K562 (cell line): ENCODE measurements around the gene AKIRIN1. TPM values are rescaled to one million over a fixed set of nuclear protein-coding genes. Genes with fewer than 3 reads are reported as not detected.

Experiments
- AFF1 ChIP-seq, 2 experiments: fragments of 450-650 bp; IDR thresholded peaks; 2 replicates each; pipeline ENCODE4 v1.6.1; 2018; ENCODE audit warnings: mild to moderate bottlenecking in 2 of 2, low read depth in 1 of 2; ENCODE audit not compliant: partially characterized antibody in 2 of 2
- BRD9 ChIP-seq: fragments of 450-650 bp; IDR thresholded peaks from 2 replicates; pipeline ENCODE4 v1.6.1; 2018; ENCODE audit warnings: low read depth; ENCODE audit not compliant: partially characterized antibody
- CBFA2T3 ChIP-seq: fragments of 450-650 bp; IDR thresholded peaks from 2 replicates; pipeline ENCODE4 v1.6.1; 2017
- E2F8 ChIP-seq: fragments of 450-650 bp; IDR thresholded peaks from 2 replicates; pipeline ENCODE4 v1.7.1; 2018; ENCODE audit warnings: mild to moderate bottlenecking, low read depth; ENCODE audit not compliant: partially characterized antibody
- FOXP4 ChIP-seq: sonication (generic); formaldehyde crosslinking; IDR thresholded peaks from 2 replicates; pipeline ENCODE4 v1.8.0; 2022; ENCODE audit warnings: mild to moderate bottlenecking, missing genetic modification reagents, borderline replicate concordance
- HMGN3 ChIP-seq: IDR thresholded peaks from 2 replicates; pipeline ENCODE4 v1.6.1; 2011; ENCODE audit warnings: borderline replicate concordance, low read depth, mild to moderate bottlenecking, mixed read lengths, low read length; ENCODE audit not compliant: insufficient read length; ENCODE audit errors: extremely low read depth
- KAT2B ChIP-seq: IDR thresholded peaks from one replicate; pipeline ENCODE4 v1.6.1; 2012; ENCODE audit warnings: low read depth, mild to moderate bottlenecking, control low read depth, inconsistent platforms, low read length, moderate library complexity
- KDM5B ChIP-seq: fragments of 200-600 bp; sonication (generic); IDR thresholded peaks from 2 replicates; pipeline ENCODE4 v1.6.1; 2012; ENCODE audit warnings: low read depth, mild to moderate bottlenecking, moderate library complexity, low read length, control low read depth, inconsistent platforms; ENCODE audit not compliant: insufficient replicate concordance
- MECOM ChIP-seq: fragments of 250-450 bp; sonication (Bioruptor Pico); IDR thresholded peaks from 2 replicates; pipeline ENCODE4 v1.8.0; 2022; ENCODE audit warnings: inconsistent platforms
- MXI1 ChIP-seq: IDR thresholded peaks from 2 replicates; pipeline ENCODE4 v1.6.1; 2011; ENCODE audit warnings: low read depth, mild to moderate bottlenecking, improper control_type of control experiment, low read length
- SIN3B ChIP-seq: fragments of 450-650 bp; IDR thresholded peaks from 2 replicates; pipeline ENCODE4 v1.6.1; 2017; ENCODE audit warnings: low read depth, mild to moderate bottlenecking, moderate library complexity
- SMC3 ChIP-seq: conservative IDR thresholded peaks from 2 replicates; pipeline ENCODE4 v1.6.1; 2011; ENCODE audit warnings: low read depth, low read length, improper control_type of control experiment; ENCODE audit not compliant: insufficient read depth
- TRIM24 ChIP-seq, 2 experiments: fragments of 450-650 bp; IDR thresholded peaks; 2 replicates each; pipeline ENCODE4 v1.6.1; 2016
- YBX1 ChIP-seq: fragments of 450-650 bp; IDR thresholded peaks from 2 replicates; pipeline ENCODE4 v1.7.1; 2016; ENCODE audit warnings: mild to moderate bottlenecking
- ZBTB26 ChIP-seq: fragments of 450-650 bp; formaldehyde crosslinking; IDR thresholded peaks from 2 replicates; pipeline ENCODE4 v1.4.0; 2022; ENCODE audit warnings: missing genetic modification characterization
- ZNF217 ChIP-seq: sonication (generic); formaldehyde crosslinking; IDR thresholded peaks from 2 replicates; pipeline ENCODE4 v1.8.0; 2022; ENCODE audit warnings: mild to moderate bottlenecking, missing genetic modification reagents
- ZNF384 ChIP-seq: IDR thresholded peaks from 2 replicates; pipeline ENCODE4 v1.6.1; 2012; ENCODE audit warnings: low read depth, low read length, improper control_type of control experiment
- polyA plus RNA-seq, 8 experiments: library from polyadenylated mRNA; depleted of rRNA in 4 of 8; stranded (reverse) in 5 of 8; unstranded in 3 of 8; fragments of >200 nt; fragmentation: Nextera tagmentation in 2 of 8; fragmentation: Illumina TruSeq in 1 of 8; extraction: Ambion mirVana in 2 of 8; extraction: Trizol in 1 of 8; gene quantifications; 2 replicates each; pipeline versions ENCODE4 v1.2.1 to v1.2.3, GENCODE V29; 2011 to 2014; ENCODE audit warnings: inconsistent platforms in 1 of 8, missing spikeins in 1 of 8
- total RNA-seq, 7 experiments: library from RNA; depleted of rRNA in 6 of 7; stranded (reverse); fragments of >200 nt in 6 of 7; fragmentation: Illumina TruSeq in 2 of 7; extraction: Trizol in 2 of 7; gene quantifications; 2 replicates each; pipeline versions ENCODE4 v1.2.1 to v1.2.3, GENCODE V29; 2011 to 2021; ENCODE audit warnings: low replicate concordance in 1 of 7

The AKIRIN1 gene
- total and polyA plus RNA-seq, 9 of the 15 experiments (the other 6 are each of a cell fraction or from before 2014, with no cell fraction given) = 11.5 to 139 (median 83.4) TPM

GRCh38 chr1:39026051-39026865 is 35.2 kb downstream of the AKIRIN1 start, which contains the start of gene NDUFS5 (continued):
- TF ChIP-seq FOXP4 = no peak
- peak; percentile 97 for TF ChIP-seq KDM5B
- TF ChIP-seq ZNF217 (CRISPR knock-in tag) = no peak
- no peak; a peak in 3 of 4 replicates for TF ChIP-seq TRIM24 (IDR thresholded peaks at IDR 0.05)
- no peak for TF ChIP-seq BRD9
- no peak for TF ChIP-seq SMC3
- no peak for TF ChIP-seq KAT2B
- no peak for TF ChIP-seq MECOM (CRISPR knock-in tag)
- peak in 1 of 2 experiments; percentile 5 for TF ChIP-seq AFF1 (IDR thresholded peaks at IDR 0.05; ENCODE audit: low read depth in 1 of 2, partially characterized antibody in 2 of 2)
- no peak for TF ChIP-seq CBFA2T3
- no peak for TF ChIP-seq YBX1
- TF ChIP-seq E2F8 = peak; percentile 39
- peak; percentile 61; the same call in 1 of the 2 replicates for TF ChIP-seq MXI1
- TF ChIP-seq HMGN3 = no peak
- peak; percentile 42; the same call in 1 of the 2 replicates for TF ChIP-seq SIN3B
- no peak for TF ChIP-seq ZNF384
- no peak for TF ChIP-seq ZBTB26 (CRISPR knock-in tag)
